ENCODE results near the gene MYPOP.

The MYPOP gene

GRCh38 chr19:45865269-45865948, 37.0 kb downstream of the MYPOP start:
- no peak for DNase-seq

- no peak for DNase-seq
These were observed 37.8 kb downstream of the MYPOP start for GRCh38 chr19:45864629-45865082.

GRCh38 chr19:45863840-45864628, 38.4 kb downstream of the MYPOP start, which contains the start of gene FOXA3:
TSS of gene FOXA3 (plus strand) at chr19:45864326. CDS start at chr19:45864457, 131 bp downstream.
- peak in 5 of 58 donors; percentile 9 to 35 (median 20) for DNase-seq

- DNase-seq = peak in 1 of 58 donors; percentile 44
These were observed 39.0 kb downstream of the MYPOP start for GRCh38 chr19:45863335-45863839.

GRCh38 chr19:45862564-45863334, 39.7 kb downstream of the MYPOP start, which contains the start of gene SYMPK:
TSS of gene SYMPK (minus strand) at chr19:45863147. CDS start at chr19:45854495, 8,652 bp downstream.
- peak; percentile 83 to 99 (median 98) for DNase-seq

- peak in 1 of 58 donors; percentile 67 for DNase-seq
These were observed 40.2 kb downstream of the MYPOP start for GRCh38 chr19:45862271-45862563.

GRCh38 chr19:45860359-45861259, 41.8 kb downstream of the MYPOP start:
- no peak for DNase-seq

GRCh38 chr19:45854167-45854778, 48.1 kb downstream of the MYPOP start:
- DNase-seq = no peak

- DNase-seq = no peak
These were observed 49.4 kb downstream of the MYPOP start for GRCh38 chr19:45852983-45853382.

GRCh38 chr19:45852145-45852750, 50.2 kb downstream of the MYPOP start:
- no peak for DNase-seq

GRCh38 chr19:45848922-45849321, 53.5 kb downstream of the MYPOP start:
- DNase-seq = no peak

- DNase-seq = no peak
These were observed 54.8 kb downstream of the MYPOP start for GRCh38 chr19:45847663-45848062.

GRCh38 chr19:45842198-45842597, 60.2 kb downstream of the MYPOP start:
- DNase-seq = no peak

Data from anterior cingulate cortex (tissue), 58 donors.